Hypothalamus (tissue), 51 donors: ENCODE measurements around the gene KRTAP5-3.

Experiments
- DNase-seq, 51 donors: peaks; one replicate each; lab custom pipeline; 2025; lab: John Stamatoyannopoulos, UW

Gene KRTAP5-3

GRCh38 chr11:1567721-1568100 is 40.6 kb downstream of the KRTAP5-3 start:
- no peak for DNase-seq

GRCh38 chr11:1567052-1567720 is 41.1 kb downstream of the KRTAP5-3 start:
- no peak for DNase-seq

GRCh38 chr11:1566381-1567051 is 41.7 kb downstream of the KRTAP5-3 start:
- DNase-seq = no peak

- no peak for DNase-seq
These were observed 42.4 kb downstream of the KRTAP5-3 start for GRCh38 chr11:1565904-1566247.

GRCh38 chr11:1565173-1565903 is 42.9 kb downstream of the KRTAP5-3 start:
- no peak for DNase-seq

- DNase-seq = peak in 34 of 51 donors; percentile 19 to 87 (median 62)
These were observed 43.6 kb downstream of the KRTAP5-3 start for GRCh38 chr11:1564535-1565172.

GRCh38 chr11:1563697-1564534 is 44.3 kb downstream of the KRTAP5-3 start:
- DNase-seq = no peak

GRCh38 chr11:1563149-1563638 is 45.1 kb downstream of the KRTAP5-3 start:
- DNase-seq = no peak

GRCh38 chr11:1562469-1563148 is 45.7 kb downstream of the KRTAP5-3 start:
- DNase-seq = no peak

GRCh38 chr11:1561955-1562354 is 46.3 kb downstream of the KRTAP5-3 start:
- DNase-seq = no peak

GRCh38 chr11:1561266-1561665 is 47.0 kb downstream of the KRTAP5-3 start:
- no peak for DNase-seq

GRCh38 chr11:1560649-1561251 is 47.5 kb downstream of the KRTAP5-3 start:
- no peak for DNase-seq

GRCh38 chr11:1560002-1560648 is 48.1 kb downstream of the KRTAP5-3 start:
- DNase-seq = no peak

GRCh38 chr11:1559111-1559951 is 48.9 kb downstream of the KRTAP5-3 start:
- DNase-seq = peak in 48 of 51 donors; percentile 36 to 98 (median 89)

- no peak for DNase-seq
These were observed 49.5 kb downstream of the KRTAP5-3 start for GRCh38 chr11:1558775-1559110.

GRCh38 chr11:1557904-1558774 is 50.1 kb downstream of the KRTAP5-3 start:
- peak in 9 of 51 donors; percentile 19 to 62 (median 30) for DNase-seq
